Measurements from ENCODE around the gene PRKACA. TPM values are rescaled to one million over a fixed set of nuclear protein-coding genes. Genes with fewer than 3 reads are reported as not detected.

The PRKACA gene
- total RNA-seq, 4 donors from 2014 or later = 37.3 to 81.8 (median 45.6) TPM

GRCh38 chr19:14145381-14145780 is 27.8 kb upstream of the PRKACA start:
- TF ChIP-seq CTCF (IDR thresholded peaks at IDR 0.05; ENCODE audit: low read depth) = no peak

GRCh38 chr19:14142262-14143190 is 25.0 kb upstream of the PRKACA start:
- no peak for TF ChIP-seq CTCF (IDR thresholded peaks at IDR 0.05; ENCODE audit: low read depth)

GRCh38 chr19:14141041-14141440 is 23.5 kb upstream of the PRKACA start:
- no peak for TF ChIP-seq CTCF (IDR thresholded peaks at IDR 0.05; ENCODE audit: low read depth)

GRCh38 chr19:14139944-14140343 is 22.4 kb upstream of the PRKACA start:
- no peak for TF ChIP-seq CTCF (IDR thresholded peaks at IDR 0.05; ENCODE audit: low read depth)

GRCh38 chr19:14138576-14139265 is 21.2 kb upstream of the PRKACA start:
- TF ChIP-seq CTCF (IDR thresholded peaks at IDR 0.05; ENCODE audit: low read depth) = no peak

GRCh38 chr19:14136509-14137281 is 19.1 kb upstream of the PRKACA start, which contains the start of gene ASF1B:
TSS of gene ASF1B (minus strand) at chr19:14136589. CDS start at chr19:14136456, 133 bp downstream.
- no peak for TF ChIP-seq CTCF (IDR thresholded peaks at IDR 0.05; ENCODE audit: low read depth)

Data from subcutaneous adipose tissue (tissue), 4 donors.